ENCODE measurements around the gene PLTP. TPM values are rescaled to one million over a fixed set of nuclear protein-coding genes. Genes with fewer than 3 reads are reported as not detected.
"Not testable (repeated sequence)": the region's sequence is repeated elsewhere in the genome, so short reads cannot be mapped to it uniquely, and the experiment has no call there.

The PLTP gene
- 1 to 10 TPM; 2.8 to 3.1 TPM for total RNA-seq

GRCh38 chr20:45911486-45912343, at the start of gene PLTP:
Gene PLTP, minus strand, starts transcription at chr20:45912155. Its CDS starts 703 bp downstream, at chr20:45911452.
- H3K36me3 Mint-ChIP-seq (ENCODE audit: low read depth), result no peaks in the 10 kb centered on the region
- H3K4me1 Mint-ChIP-seq, result peaks cover 19% of the 10 kb centered on the region
- ChIA-PET POLR2A (interaction anchor here (1.6 to 2.3 kb wide), 2 partner anchors 22 to 99 kb away, joined by 4 to 16 read pairs; partner anchors contain the start of genes PCIF1 and UBE2C), CTCF (no interaction called here)
- peak within 1 kb of the TSS; percentile 64 for H3K4me3 Mint-ChIP-seq
- H3K27me3 Mint-ChIP-seq, result peaks cover 23% of the 10 kb centered on the region
- peak; percentile 35 for DNase-seq
- no peaks in the 10 kb centered on the region for H3K9me3 Mint-ChIP-seq
- no peak within 1 kb of the TSS for H3K27ac Mint-ChIP-seq

GRCh38 chr20:45959956-45960630, 48.1 kb upstream of the PLTP start:
- ChIA-PET POLR2A (interaction anchor here (0.8 to 5.8 kb wide), 4 partner anchors 11 to 26 kb away, joined by 3 to 56 read pairs (median 9); partner anchors contain the start of gene ZNF335), CTCF (interaction anchor here (1.2 to 3.7 kb wide), 4 partner anchors 10 to 160 kb away, joined by 3 to 28 read pairs (median 15); no protein-coding TSS in a partner anchor)
- Mint-ChIP-seq H3K36me3 (ENCODE audit: low read depth) (peaks cover 69% of the 10 kb centered on the region), H3K27ac (no peak overlapping the region), H3K9me3 (no peaks in the 10 kb centered on the region), H3K4me1 (peaks cover 15% of the 10 kb centered on the region), H3K27me3 (no peaks in the 10 kb centered on the region), H3K4me3 (no peak overlapping the region)
- DNase-seq, result no peak

GRCh38 chr20:45959126-45959525, 47.2 kb upstream of the PLTP start:
- CTCF ChIA-PET, result interaction anchor here (2.9 kb wide), 1 partner anchor 11 kb away, joined by 23 read pairs; no protein-coding TSS in a partner anchor

GRCh38 chr20:45958593-45958992, 46.6 kb upstream of the PLTP start:
- POLR2A ChIA-PET, result interaction anchor here (0.6 to 5.8 kb wide), 7 partner anchors 9 to 74 kb away, joined by 3 to 56 read pairs (median 4); partner anchors contain the start of genes PCIF1 and ZNF335
- H3K4me1 Mint-ChIP-seq, result peaks cover 7% of the 10 kb centered on the region
- H3K9me3 Mint-ChIP-seq, result no peaks in the 10 kb centered on the region
- H3K36me3 Mint-ChIP-seq (ENCODE audit: low read depth), result peaks cover 57% of the 10 kb centered on the region
- no peak for DNase-seq
- CTCF ChIA-PET, result interaction anchor here (2.2 to 2.9 kb wide), 2 partner anchors 11 to 12 kb away, joined by 8 to 23 read pairs; no protein-coding TSS in a partner anchor
- no peaks in the 10 kb centered on the region for H3K27me3 Mint-ChIP-seq
- H3K4me3 Mint-ChIP-seq, result no peak overlapping the region
- H3K27ac Mint-ChIP-seq, result no peak overlapping the region

More at GRCh38 chr20:45959126-45959525, 47.2 kb upstream of the PLTP start:
- POLR2A ChIA-PET, result interaction anchor here (0.9 to 5.8 kb wide), 4 partner anchors 10 to 25 kb away, joined by 3 to 56 read pairs (median 9); partner anchors contain the start of gene ZNF335
- H3K27me3 Mint-ChIP-seq, result no peaks in the 10 kb centered on the region
- no peak overlapping the region for H3K27ac Mint-ChIP-seq
- peaks cover 62% of the 10 kb centered on the region for H3K36me3 Mint-ChIP-seq (ENCODE audit: low read depth)
- no peaks in the 10 kb centered on the region for H3K9me3 Mint-ChIP-seq
- no peak for DNase-seq
- H3K4me1 Mint-ChIP-seq, result peaks cover 11% of the 10 kb centered on the region
- H3K4me3 Mint-ChIP-seq, result no peak overlapping the region

GRCh38 chr20:45957021-45957941, 45.3 kb upstream of the PLTP start:
- DNase-seq, result no peak
- H3K27ac Mint-ChIP-seq, result no peak overlapping the region
- ChIA-PET POLR2A (interaction anchor here (1.4 to 5.8 kb wide), 4 partner anchors 9 to 23 kb away, joined by 4 to 56 read pairs (median 11); partner anchors contain the start of genes PCIF1 and ZNF335), CTCF (interaction anchor here (2.2 kb wide), 1 partner anchor 13 kb away, joined by 8 read pairs; no protein-coding TSS in a partner anchor)
- H3K4me1 Mint-ChIP-seq, result no peaks in the 10 kb centered on the region
- no peaks in the 10 kb centered on the region for H3K27me3 Mint-ChIP-seq
- no peak overlapping the region for H3K4me3 Mint-ChIP-seq
- peaks cover 48% of the 10 kb centered on the region for H3K36me3 Mint-ChIP-seq (ENCODE audit: low read depth)
- no peaks in the 10 kb centered on the region for H3K9me3 Mint-ChIP-seq

GRCh38 chr20:45956326-45956725, 44.4 kb upstream of the PLTP start:
- CTCF ChIA-PET, result interaction anchor here (1.1 kb wide), 1 partner anchor 14 kb away, joined by 3 read pairs; no protein-coding TSS in a partner anchor
- H3K4me3 Mint-ChIP-seq, H3K27ac Mint-ChIP-seq, DNase-seq, H3K9me3 Mint-ChIP-seq, POLR2A ChIA-PET, H3K27me3 Mint-ChIP-seq, H3K4me1 Mint-ChIP-seq: not testable (repeated sequence)
- peaks cover 49% of the 10 kb centered on the region for H3K36me3 Mint-ChIP-seq (ENCODE audit: low read depth)

- no peak overlapping the region for H3K27ac Mint-ChIP-seq
- no peak for DNase-seq
- H3K36me3 Mint-ChIP-seq (ENCODE audit: low read depth), result peaks cover 50% of the 10 kb centered on the region
- H3K27me3 Mint-ChIP-seq, result no peaks in the 10 kb centered on the region
- POLR2A ChIA-PET, result interaction anchor here (0.8 to 2.7 kb wide), 5 partner anchors 9 to 16 kb away, joined by 3 to 22 read pairs (median 4); no protein-coding TSS in a partner anchor
- peaks cover 6% of the 10 kb centered on the region for H3K4me1 Mint-ChIP-seq
- CTCF ChIA-PET, result interaction anchor here (2.2 kb wide), 1 partner anchor 16 kb away, joined by 13 read pairs; no protein-coding TSS in a partner anchor
- H3K9me3 Mint-ChIP-seq, result no peaks in the 10 kb centered on the region
- no peak overlapping the region for H3K4me3 Mint-ChIP-seq
Observed at GRCh38 chr20:45953672-45954071, 41.7 kb upstream of the PLTP start.

GRCh38 chr20:45952861-45953260, 40.9 kb upstream of the PLTP start:
- Mint-ChIP-seq H3K4me1 (peaks cover 6% of the 10 kb centered on the region), H3K9me3 (no peaks in the 10 kb centered on the region), H3K27ac (no peak overlapping the region), H3K36me3 (ENCODE audit: low read depth) (peaks cover 48% of the 10 kb centered on the region), H3K27me3 (no peaks in the 10 kb centered on the region), H3K4me3 (no peak overlapping the region)
- DNase-seq, result no peak
- ChIA-PET POLR2A (interaction anchor here (0.8 to 8.9 kb wide), 7 partner anchors 8 to 20 kb away, joined by 3 to 56 read pairs (median 5); partner anchors contain the start of genes PCIF1 and ZNF335), CTCF (interaction anchor here (2.2 kb wide), 1 partner anchor 17 kb away, joined by 13 read pairs; no protein-coding TSS in a partner anchor)

- no peak for DNase-seq
- POLR2A ChIA-PET, result interaction anchor here (0.9 to 8.9 kb wide), 6 partner anchors 8 to 20 kb away, joined by 4 to 56 read pairs (median 5); partner anchors contain the start of genes PCIF1 and ZNF335
- CTCF ChIA-PET, result interaction anchor here (2.2 kb wide), 1 partner anchor 18 kb away, joined by 13 read pairs; no protein-coding TSS in a partner anchor
- H3K36me3 Mint-ChIP-seq (ENCODE audit: low read depth), result peaks cover 51% of the 10 kb centered on the region
- no peaks in the 10 kb centered on the region for H3K27me3 Mint-ChIP-seq
- H3K4me3 Mint-ChIP-seq, result no peak overlapping the region
- H3K9me3 Mint-ChIP-seq, result no peaks in the 10 kb centered on the region
- H3K27ac Mint-ChIP-seq, result peak overlapping the region; percentile 47
- H3K4me1 Mint-ChIP-seq, result peaks cover 6% of the 10 kb centered on the region
Observed at GRCh38 chr20:45951925-45952834, 40.2 kb upstream of the PLTP start.

- Mint-ChIP-seq H3K36me3 (ENCODE audit: low read depth) (peaks cover 56% of the 10 kb centered on the region), H3K4me1 (peaks cover 22% of the 10 kb centered on the region), H3K4me3 (no peak overlapping the region), H3K9me3 (no peaks in the 10 kb centered on the region), H3K27ac (no peak overlapping the region), H3K27me3 (no peaks in the 10 kb centered on the region)
- ChIA-PET CTCF (interaction anchor here (1.1 to 3.1 kb wide), 2 partner anchors 13 to 20 kb away, joined by 3 to 15 read pairs; no protein-coding TSS in a partner anchor), POLR2A (interaction anchor here (1.2 to 8.9 kb wide), 5 partner anchors 8 to 45 kb away, joined by 4 to 56 read pairs (median 18); partner anchors contain the start of genes PCIF1 and ZNF335)
- DNase-seq, result no peak
Observed at GRCh38 chr20:45950330-45950646, 38.3 kb upstream of the PLTP start.

Data from activated CD4-positive, alpha-beta memory T cell treated with anti-CD3 and anti-CD28 coated beads, Interleukin-2, amount 10 ng/mL, durations not matched to agents 7 days and 5 days (primary cell).